Islet of Langerhans (tissue), 1 donor: ENCODE data around the gene IGF1.
"Not testable (repeated sequence)": the region's sequence is repeated elsewhere in the genome, so short reads cannot be mapped to it uniquely, and the experiment has no call there.

ENCODE experiments used
- FAIRE-seq: peaks from one replicate; lab custom pipeline; 2011; peaks lifted over from hg19 to GRCh38; lab: Jason Lieb, UNC

IGF1 gene

DNA sequence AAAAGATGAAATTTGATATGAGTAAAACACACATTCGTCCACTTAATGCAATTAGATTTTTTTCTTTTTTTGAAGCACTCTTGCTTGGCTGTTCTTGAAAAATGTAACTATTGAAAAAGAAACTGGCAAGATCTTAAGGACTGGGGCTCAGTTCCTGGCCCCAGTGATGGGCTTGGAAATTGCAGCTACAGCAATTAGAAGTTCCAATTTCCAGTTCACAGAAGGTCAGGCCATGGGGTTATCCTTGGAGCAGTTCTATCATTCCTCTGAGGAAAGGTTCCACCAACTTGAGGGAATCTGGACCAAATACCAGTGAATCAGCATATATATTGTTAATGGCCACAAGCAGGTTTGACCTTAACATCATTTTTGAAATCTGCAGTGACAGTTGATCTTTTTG, 18.9 kb downstream of the IGF1 start:
- no peak for FAIRE-seq

DNA sequence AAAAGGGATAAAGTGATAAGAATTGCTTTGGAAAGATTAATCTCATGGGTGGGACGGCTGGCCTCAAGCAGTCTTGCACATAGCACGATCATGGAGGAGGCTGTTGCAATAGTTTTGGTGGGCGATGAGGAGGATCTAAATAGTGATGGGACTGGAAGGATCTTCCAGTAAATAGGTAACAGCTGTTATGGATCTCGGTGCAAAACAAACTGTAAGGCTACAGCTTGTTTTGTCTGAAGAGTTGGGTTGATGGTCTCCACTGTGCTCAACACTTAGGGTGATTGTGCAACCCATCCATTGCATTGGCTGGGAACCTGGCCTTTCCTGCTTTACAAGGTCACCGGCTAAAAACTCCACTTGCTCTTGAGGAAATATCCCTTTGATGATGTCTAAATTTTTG, 21.0 kb downstream of the IGF1 start:
- no peak for FAIRE-seq

GRCh38 chr12:102454808-102455760, 25.3 kb downstream of the IGF1 start:
- no peak for FAIRE-seq

DNA sequence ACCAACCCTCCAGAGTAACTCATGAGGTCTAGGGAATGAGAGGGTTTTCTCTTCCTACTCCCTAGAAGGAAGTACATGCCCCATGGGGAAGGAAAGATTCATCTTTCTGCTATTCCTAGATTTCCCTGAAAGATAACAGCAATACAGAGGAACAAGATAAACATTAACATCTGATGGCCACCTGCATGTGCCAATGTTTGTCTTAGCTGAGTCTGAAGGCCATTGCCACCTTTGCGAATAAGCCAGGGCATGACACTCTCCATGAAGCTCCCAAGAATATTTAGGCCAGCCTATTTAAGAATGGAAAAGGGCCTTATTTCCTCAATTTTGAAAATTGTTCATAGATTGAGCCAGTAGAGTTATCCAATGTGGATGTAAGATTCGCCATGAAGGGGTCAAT, 26.0 kb downstream of the IGF1 start:
- no peak for FAIRE-seq

GRCh38 chr12:102452605-102453004, 27.8 kb downstream of the IGF1 start:
- FAIRE-seq, result no peak

- FAIRE-seq, result not testable (repeated sequence)
Observed at GRCh38 chr12:102449018-102449417, 31.3 kb downstream of the IGF1 start.

DNA sequence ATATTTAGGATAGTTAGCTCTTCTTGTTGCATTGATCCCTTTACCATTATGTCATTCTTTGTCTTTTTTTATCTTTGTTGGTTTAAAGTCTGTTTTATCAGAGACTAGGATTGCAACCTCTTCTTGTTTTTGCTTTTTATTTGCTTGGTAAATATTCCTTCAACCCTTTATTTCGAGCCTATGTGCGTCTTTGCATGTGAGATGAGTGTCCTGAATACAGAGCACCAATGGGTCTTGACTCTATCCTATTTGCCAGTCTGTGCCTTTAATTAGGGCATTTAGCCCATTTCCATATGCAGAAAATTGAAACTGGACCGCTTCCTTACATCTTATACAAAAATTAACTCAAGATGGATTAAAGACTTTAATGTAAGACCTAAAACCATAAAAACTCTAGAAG, 32.9 kb downstream of the IGF1 start:
- not testable (repeated sequence) for FAIRE-seq

DNA sequence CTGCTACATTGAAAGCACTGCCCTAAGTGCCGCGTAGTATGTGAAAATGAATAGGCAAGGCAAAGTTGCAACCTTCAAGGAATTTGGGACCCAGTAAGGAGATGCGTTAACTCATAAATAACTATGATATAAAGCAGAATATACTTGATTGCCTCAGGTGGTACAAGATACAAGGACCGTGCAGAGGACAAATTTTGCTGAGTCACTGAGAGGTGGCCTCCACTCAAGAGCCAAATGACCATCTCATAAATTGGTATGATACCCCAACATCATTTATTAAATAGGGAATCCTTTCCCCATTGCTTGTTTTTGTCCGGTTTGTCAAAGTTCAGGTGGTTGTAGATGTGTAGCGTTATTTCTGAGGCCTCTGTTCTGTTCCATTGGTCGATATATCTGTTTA, 35.7 kb downstream of the IGF1 start:
- no peak for FAIRE-seq

- FAIRE-seq, result no peak
Observed at GRCh38 chr12:102444093-102444492, 36.3 kb downstream of the IGF1 start.

GRCh38 chr12:102441077-102441596, 39.2 kb downstream of the IGF1 start:
- no peak for FAIRE-seq

- no peak for FAIRE-seq
Observed at GRCh38 chr12:102439426-102440405, 40.6 kb downstream of the IGF1 start.

- FAIRE-seq, result no peak
Observed at GRCh38 chr12:102438827-102439210, 41.5 kb downstream of the IGF1 start.

- no peak for FAIRE-seq
Observed at GRCh38 chr12:102438047-102438826, 42.1 kb downstream of the IGF1 start.

GRCh38 chr12:102437511-102437910, 42.9 kb downstream of the IGF1 start:
- no peak for FAIRE-seq

- no peak for FAIRE-seq
Observed at GRCh38 chr12:102436867-102437266, 43.5 kb downstream of the IGF1 start.

- FAIRE-seq, result no peak
Observed at GRCh38 chr12:102435827-102436436, 44.4 kb downstream of the IGF1 start.

DNA sequence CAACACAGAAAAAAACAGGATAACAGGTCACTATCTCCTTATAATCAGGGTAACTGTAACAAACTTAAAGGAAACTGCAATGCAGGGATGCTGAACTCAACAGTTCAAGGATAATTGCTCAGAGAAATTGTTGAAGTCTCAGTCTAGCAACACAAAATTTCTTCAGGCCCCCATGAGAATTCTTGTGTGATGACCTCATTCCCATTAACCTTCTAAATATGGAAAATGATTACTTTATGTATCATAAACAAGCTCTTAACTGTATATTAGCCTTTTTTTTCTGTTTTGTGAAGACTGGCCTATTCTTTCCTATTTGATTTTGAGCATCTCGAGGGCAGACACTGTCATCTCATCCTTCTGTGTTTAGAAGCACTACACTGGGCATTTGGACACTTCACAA, 47.1 kb downstream of the IGF1 start:
- no peak for FAIRE-seq

- no peak for FAIRE-seq
Observed at GRCh38 chr12:102430661-102431060, 49.7 kb downstream of the IGF1 start.

DNA sequence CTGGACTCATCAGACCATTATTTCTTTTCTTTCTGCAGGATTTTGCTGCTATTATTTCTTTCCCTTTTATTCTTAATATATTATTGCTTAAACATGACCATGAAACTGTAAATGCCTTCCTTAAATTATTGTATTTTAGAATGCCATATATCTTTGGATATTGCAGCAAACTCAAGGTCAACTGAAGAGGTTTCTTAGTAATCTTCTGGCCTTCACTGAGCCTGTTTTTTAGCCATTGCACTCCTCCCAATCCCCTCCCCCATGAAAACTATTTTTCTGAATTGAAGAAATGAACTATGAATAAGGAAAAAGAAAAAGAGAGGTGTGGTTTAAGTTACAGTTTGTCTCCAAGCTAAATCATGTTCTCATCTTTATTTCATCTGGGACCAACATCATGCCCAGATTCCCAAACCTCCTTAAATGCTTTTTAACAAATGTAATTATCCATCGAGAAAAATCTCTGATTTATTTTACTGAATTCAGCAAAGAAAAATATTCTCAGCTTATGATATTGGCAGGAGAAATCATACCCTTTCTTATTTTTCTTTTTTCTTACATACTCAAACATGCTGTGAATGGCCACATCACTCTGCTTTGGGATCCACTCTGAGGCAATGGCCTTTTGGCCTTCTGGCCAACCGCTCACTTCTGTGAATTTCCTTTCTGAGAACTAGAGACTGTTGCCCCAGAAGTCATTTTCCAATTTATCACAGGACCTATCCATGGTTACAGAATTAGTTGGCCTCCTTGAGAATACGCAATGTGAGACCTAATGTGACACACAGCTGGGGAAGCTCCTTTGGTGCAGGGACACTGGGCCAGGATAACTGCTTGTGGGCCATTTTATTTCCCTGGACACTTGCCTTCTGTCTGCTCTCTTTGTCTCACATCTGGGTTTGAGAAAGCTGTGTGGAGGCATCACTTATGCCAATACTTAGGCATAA, 50.9 kb downstream of the IGF1 start:
- no peak for FAIRE-seq

DNA sequence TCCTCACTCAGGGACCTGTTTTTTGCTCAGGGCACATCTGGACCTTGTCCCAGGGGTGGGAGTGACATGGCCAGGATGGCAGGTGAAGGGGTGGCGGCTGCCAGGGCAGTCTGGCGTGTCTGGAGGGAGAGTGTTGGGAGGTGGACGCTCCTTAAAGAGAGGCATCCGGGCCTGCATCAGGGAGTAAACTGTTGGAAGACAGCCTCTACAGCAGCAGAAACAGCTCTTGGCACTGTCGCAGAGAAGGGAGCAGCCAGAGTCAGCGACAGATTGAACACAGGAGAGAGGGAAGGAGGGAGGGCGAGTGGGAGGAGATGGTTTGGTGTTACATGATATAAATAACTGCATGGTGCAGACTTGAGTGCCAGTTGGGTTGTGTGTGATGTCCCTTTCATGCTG, 52.8 kb downstream of the IGF1 start:
- FAIRE-seq, result no peak
